Lung (tissue), 12 donors: Measurements from ENCODE around the gene TMEM132E. TPM values are rescaled to one million over a fixed set of nuclear protein-coding genes. Genes with fewer than 3 reads are reported as not detected.

ENCODE experiments used
- ATAC-seq: fragments of 200-7000 bp; cut with Tn5 transposase; one replicate; pipeline ENCODE4 v1.9.1; 2020; ENCODE audit warnings: moderate number of reproducible peaks; ENCODE audit not compliant: insufficient read depth, low FRiP score
- DNase-seq, 3 donors: peaks; one replicate each; pipeline ENCODE4 v3.0.0-alpha.2; 2013 to 2017
- H3K27ac ChIP-seq, 2 donors: one replicate each; pipeline ENCODE4 v1.5.1; 2013; ENCODE audit warnings: mild to moderate bottlenecking in 2 of 2, moderate library complexity in 2 of 2, control low read depth in 1 of 2, inconsistent platforms in 1 of 2, low read depth in 1 of 2, low read length in 1 of 2
- H3K27me3 ChIP-seq, 3 donors: one replicate each; pipeline ENCODE4 v1.5.1; 2013; ENCODE audit warnings: low read length in 2 of 3; ENCODE audit not compliant: control insufficient read depth in 3 of 3, insufficient read depth in 3 of 3
- H3K36me3 ChIP-seq, 4 donors: one replicate each; pipeline ENCODE4 v1.5.1; 2013; ENCODE audit warnings: low read length in 4 of 4, mild to moderate bottlenecking in 1 of 4, moderate library complexity in 1 of 4; ENCODE audit not compliant: control insufficient read depth in 4 of 4, insufficient read depth in 4 of 4
- H3K4me1 ChIP-seq, 5 donors: one replicate each; pipeline ENCODE4 v1.5.1; 2013; ENCODE audit warnings: low read length in 5 of 5, mild to moderate bottlenecking in 2 of 5, moderate library complexity in 1 of 5; ENCODE audit not compliant: control insufficient read depth in 5 of 5, insufficient read depth in 5 of 5
- H3K4me3 ChIP-seq: one replicate; pipeline ENCODE4 v1.5.1; 2013; ENCODE audit warnings: mild to moderate bottlenecking, control low read depth, moderate library complexity
- H3K9ac ChIP-seq, 2 donors: one replicate each; pipeline ENCODE4 v1.5.1; 2013; ENCODE audit warnings: low read length in 2 of 2, control low read depth in 1 of 2; ENCODE audit not compliant: insufficient read depth in 1 of 2
- H3K9me3 ChIP-seq, 4 donors: one replicate each; pipeline ENCODE4 v1.5.1; 2013; ENCODE audit warnings: low read length in 3 of 4, mild to moderate bottlenecking in 1 of 4, moderate library complexity in 1 of 4; ENCODE audit not compliant: control insufficient read depth in 4 of 4, insufficient read depth in 3 of 4
- CTCF ChIP-seq: IDR thresholded peaks from 2 replicates; pipeline ENCODE4 v1.5.1; 2012; ENCODE audit warnings: mild to moderate bottlenecking; ENCODE audit errors: control extremely low read depth, extremely low read depth
- WGBS, 2 donors: extraction: QIAGEN DNeasy Blood & Tissue Kit; methylation state at CpG; one replicate each; pipeline ENCODE4 v1.1.7; 2013; 5-methylcytosine and 5-hydroxymethylcytosine counted together
- polyA plus RNA-seq, 2 donors: library from polyadenylated mRNA; stranded (reverse); fragments of 200-250 nt; gene quantifications; one replicate each; pipeline ENCODE4 v1.2.1, GENCODE V29; 2013
- total RNA-seq, 2 donors: library from RNA; depleted of rRNA in 1 of 2; stranded (reverse); fragments of >200 nt in 1 of 2; gene quantifications; one replicate each; pipeline ENCODE4 v1.2.1, GENCODE V29; 2014 to 2021
- donor health status: control.
- donor health status: control.
- donor health status: Bipolar disorder and iron deficiency.
- donor health status: healthy.
- donor health status: DM: yes; HTN: yes; CAD: no.

TMEM132E gene
- total and polyA plus RNA-seq, 4 donors, result 0.02 to 0.17 (median 0.07) TPM

- DNase-seq (no peak), ATAC-seq (no peak)
- Histone ChIP-seq H3K27me3 (peaks cover 0 to 17% (median 0%) of the 10 kb centered on the region in 3 donors), H3K4me1 (peaks cover 0 to 13% (median 0%) of the 10 kb centered on the region in 5 donors), H3K27ac (no peak overlapping the region), H3K9ac (no peak overlapping the region), H3K4me3 (no peak overlapping the region), H3K9me3 (peaks cover 0 to 4% (median 0%) of the 10 kb centered on the region in 4 donors), H3K36me3 (no peaks in the 10 kb centered on the region)
- TF ChIP-seq CTCF, result no peak
- 74% methylated on average over 4 of the region's 4 CpGs for WGBS, 2 donors
Observed at GRCh38 chr17:34553907-34554306, 25.5 kb upstream of the TMEM132E start.

GRCh38 chr17:34556384-34556783 is 23.0 kb upstream of the TMEM132E start:
- TF ChIP-seq CTCF, result no peak
- H3K36me3 ChIP-seq, result no peaks in the 10 kb centered on the region
- peaks cover 0 to 4% (median 0%) of the 10 kb centered on the region in 5 donors for H3K4me1 ChIP-seq
- ATAC-seq, result no peak
- H3K27me3 ChIP-seq, result peaks cover 0 to 13% (median 2%) of the 10 kb centered on the region in 3 donors
- peak in 2 of 3 donors; percentile 37 to 69 for DNase-seq
- H3K4me3 ChIP-seq, result no peak overlapping the region
- no peak overlapping the region for H3K27ac ChIP-seq
- H3K9me3 ChIP-seq, result peaks cover 0 to 4% (median 0%) of the 10 kb centered on the region in 4 donors
- no peak overlapping the region for H3K9ac ChIP-seq
- 12 to 17% methylated on average over 4 of the region's 4 CpGs for WGBS, 2 donors

- Histone ChIP-seq H3K27me3 (peaks cover 0 to 13% (median 2%) of the 10 kb centered on the region in 3 donors), H3K4me3 (no peak overlapping the region), H3K4me1 (peaks cover 0 to 4% (median 0%) of the 10 kb centered on the region in 5 donors), H3K9ac (no peak overlapping the region), H3K36me3 (no peaks in the 10 kb centered on the region), H3K9me3 (peaks cover 0 to 4% (median 0%) of the 10 kb centered on the region in 4 donors), H3K27ac (no peak overlapping the region)
- ATAC-seq, result no peak
- no peak for TF ChIP-seq CTCF
- peak; percentile 32 to 47 (median 38) for DNase-seq
- WGBS, 2 donors, result 68 to 81% methylated on average over 2 of the region's 2 CpGs
Observed at GRCh38 chr17:34556931-34557330, 22.5 kb upstream of the TMEM132E start.

GRCh38 chr17:34561328-34561727 is 18.1 kb upstream of the TMEM132E start:
- ATAC-seq (no peak), DNase-seq (no peak)
- peaks cover 0 to 25% (median 13%) of the 10 kb centered on the region in 3 donors for H3K27me3 ChIP-seq
- no peaks in the 10 kb centered on the region for H3K36me3 ChIP-seq
- 92 to 98% methylated on average over 2 of the region's 2 CpGs for WGBS, 2 donors
- H3K9ac ChIP-seq, result no peak overlapping the region
- no peaks in the 10 kb centered on the region for H3K4me1 ChIP-seq
- peaks cover 0 to 2% (median 0%) of the 10 kb centered on the region in 4 donors for H3K9me3 ChIP-seq
- H3K27ac ChIP-seq, result no peak overlapping the region
- no peak for TF ChIP-seq CTCF
- H3K4me3 ChIP-seq, result no peak overlapping the region
